ENCODE data around the gene CDH13.

The CDH13 gene

DNA sequence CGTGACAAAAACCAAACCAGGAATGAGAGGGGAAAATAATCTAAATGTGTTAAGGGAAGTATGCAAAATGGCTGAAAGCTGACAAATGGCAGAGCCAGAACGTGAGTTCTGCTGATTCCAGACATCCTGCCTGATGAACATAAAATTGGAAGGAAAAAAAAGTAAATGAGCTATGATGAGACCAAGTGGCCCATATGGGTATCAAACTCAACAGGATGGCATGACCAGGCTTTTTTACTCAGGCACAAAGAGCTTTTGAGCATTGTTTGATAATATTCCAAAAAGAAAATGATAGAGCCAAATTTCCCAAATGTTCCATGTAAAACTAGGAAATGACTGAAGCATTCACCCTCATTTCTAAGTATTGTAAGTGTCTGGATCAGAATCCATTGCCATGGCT is 449.2 kb downstream of the CDH13 start:
- ChIA-PET CTCF (no interaction called here), POLR2A (no interaction called here)
- no peak for TF ChIP-seq BCL6B (tag by site-specific recombination; IDR thresholded peaks at IDR 0.05)
- Histone ChIP-seq H3K36me3 (ENCODE audit: control insufficient read depth in 2 of 2, insufficient read depth in 1 of 2, low read length in 2 of 2) (no peaks in the 10 kb centered on the region), H3K9me3 (ENCODE audit: control insufficient read depth, insufficient read depth, low read depth, low read length) (no peaks in the 10 kb centered on the region), H3K27ac (ENCODE audit: extremely low read depth, low read depth, low read length) (no peak overlapping the region), H3K4me1 (ENCODE audit: control insufficient read depth, insufficient read depth, low read length) (no peaks in the 10 kb centered on the region), H3K4me3 (ENCODE audit: low read depth, low read length) (no peak overlapping the region)

DNA sequence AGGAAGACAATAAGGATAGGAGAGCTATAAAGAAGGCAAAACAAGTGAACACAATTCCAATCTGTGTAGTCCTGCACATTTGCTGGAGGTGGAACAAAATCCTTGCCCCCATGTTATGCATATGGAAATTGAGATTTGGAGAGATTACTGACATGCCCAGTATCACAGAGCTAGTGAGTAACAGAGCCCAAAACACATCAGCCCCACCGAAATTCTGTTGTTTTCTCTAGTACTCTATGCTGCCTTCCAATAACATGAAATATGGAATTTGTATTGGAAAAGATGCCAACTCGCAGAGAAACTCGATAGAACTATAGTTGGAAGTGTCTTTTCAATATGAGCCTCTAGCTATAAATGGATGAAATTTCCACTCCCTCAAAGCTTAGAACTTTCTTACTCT is 456.6 kb downstream of the CDH13 start:
- Histone ChIP-seq H3K36me3 (ENCODE audit: control insufficient read depth in 2 of 2, insufficient read depth in 1 of 2, low read length in 2 of 2) (no peaks in the 10 kb centered on the region), H3K4me1 (ENCODE audit: control insufficient read depth, insufficient read depth, low read length) (no peaks in the 10 kb centered on the region), H3K27ac (ENCODE audit: extremely low read depth, low read depth, low read length) (no peak overlapping the region), H3K9me3 (ENCODE audit: control insufficient read depth, insufficient read depth, low read depth, low read length) (no peaks in the 10 kb centered on the region), H3K4me3 (ENCODE audit: low read depth, low read length) (no peak overlapping the region)
- ChIA-PET POLR2A (no interaction called here), CTCF (interaction anchor here (0.5 to 0.7 kb wide), 3 partner anchors 60 to 740 kb away, joined by 3 to 5 read pairs (median 3); no protein-coding TSS in a partner anchor)
- TF ChIP-seq ZNF548 (tag by site-specific recombination; IDR thresholded peaks at IDR 0.05), result no peak

DNA sequence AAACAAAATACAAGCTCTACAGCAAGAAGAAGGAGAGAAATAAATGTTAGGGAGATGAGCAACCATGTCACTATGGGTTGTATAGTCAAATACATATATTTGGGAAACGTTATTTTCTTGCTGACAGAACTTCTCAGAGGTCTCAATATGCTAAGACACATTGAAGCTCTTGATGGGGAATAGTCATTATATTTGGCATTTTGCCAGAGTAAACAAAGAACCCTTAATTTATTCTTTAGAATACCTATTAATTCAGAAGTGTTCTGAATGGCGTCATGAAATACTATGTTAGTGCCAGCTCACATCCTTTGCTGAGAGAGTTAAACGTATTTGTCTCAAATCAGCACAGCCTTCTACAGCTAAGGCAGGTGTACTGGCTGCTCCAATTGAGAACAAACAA is 458.9 kb downstream of the CDH13 start:
- Histone ChIP-seq H3K4me1 (ENCODE audit: control insufficient read depth, insufficient read depth, low read length) (no peaks in the 10 kb centered on the region), H3K36me3 (ENCODE audit: control insufficient read depth in 2 of 2, insufficient read depth in 1 of 2, low read length in 2 of 2) (no peaks in the 10 kb centered on the region), H3K27ac (ENCODE audit: extremely low read depth, low read depth, low read length) (no peak overlapping the region), H3K4me3 (ENCODE audit: low read depth, low read length) (no peak overlapping the region), H3K9me3 (ENCODE audit: control insufficient read depth, insufficient read depth, low read depth, low read length) (no peaks in the 10 kb centered on the region)
- POLR2A ChIA-PET, result no interaction called here
- TF ChIP-seq ZNF138 (tag by site-specific recombination; IDR thresholded peaks at IDR 0.05; ENCODE audit: borderline replicate concordance), result no peak
- TF ChIP-seq, protein P1, sequence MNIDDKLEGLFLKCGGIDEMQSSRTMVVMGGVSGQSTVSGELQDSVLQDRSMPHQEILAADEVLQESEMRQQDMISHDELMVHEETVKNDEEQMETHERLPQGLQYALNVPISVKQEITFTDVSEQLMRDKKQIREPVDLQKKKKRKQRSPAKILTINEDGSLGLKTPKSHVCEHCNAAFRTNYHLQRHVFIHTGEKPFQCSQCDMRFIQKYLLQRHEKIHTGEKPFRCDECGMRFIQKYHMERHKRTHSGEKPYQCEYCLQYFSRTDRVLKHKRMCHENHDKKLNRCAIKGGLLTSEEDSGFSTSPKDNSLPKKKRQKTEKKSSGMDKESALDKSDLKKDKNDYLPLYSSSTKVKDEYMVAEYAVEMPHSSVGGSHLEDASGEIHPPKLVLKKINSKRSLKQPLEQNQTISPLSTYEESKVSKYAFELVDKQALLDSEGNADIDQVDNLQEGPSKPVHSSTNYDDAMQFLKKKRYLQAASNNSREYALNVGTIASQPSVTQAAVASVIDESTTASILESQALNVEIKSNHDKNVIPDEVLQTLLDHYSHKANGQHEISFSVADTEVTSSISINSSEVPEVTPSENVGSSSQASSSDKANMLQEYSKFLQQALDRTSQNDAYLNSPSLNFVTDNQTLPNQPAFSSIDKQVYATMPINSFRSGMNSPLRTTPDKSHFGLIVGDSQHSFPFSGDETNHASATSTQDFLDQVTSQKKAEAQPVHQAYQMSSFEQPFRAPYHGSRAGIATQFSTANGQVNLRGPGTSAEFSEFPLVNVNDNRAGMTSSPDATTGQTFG (tag by site-specific recombination; IDR thresholded peaks at IDR 0.05; ENCODE audit: borderline replicate concordance), result no peak
- TF ChIP-seq RBAK (tag by site-specific recombination; IDR thresholded peaks at IDR 0.05), result no peak
- TF ChIP-seq ZBTB1 (tag by site-specific recombination; IDR thresholded peaks at IDR 0.05), result no peak
- no peak for TF ChIP-seq ZNF792 (tag by site-specific recombination; IDR thresholded peaks at IDR 0.05)
- no peak for TF ChIP-seq YY1 (tag by site-specific recombination; IDR thresholded peaks at IDR 0.05)
- TF ChIP-seq ZNF791 (tag by site-specific recombination; IDR thresholded peaks at IDR 0.05), result no peak
- no peak for TF ChIP-seq ZNF513 (tag by site-specific recombination; IDR thresholded peaks at IDR 0.05)
- no peak for TF ChIP-seq KLF16 (tag by site-specific recombination; IDR thresholded peaks at IDR 0.05)
- no peak for TF ChIP-seq PBX3 (CRISPR knock-in tag; IDR thresholded peaks at IDR 0.05)
- TF ChIP-seq ZNF510 (tag by site-specific recombination; IDR thresholded peaks at IDR 0.05; ENCODE audit: insufficient replicate concordance), result no peak
- TF ChIP-seq FEZF1 (tag by site-specific recombination; IDR thresholded peaks at IDR 0.05), result no peak
- TF ChIP-seq MEIS1 (CRISPR knock-in tag; IDR thresholded peaks at IDR 0.05; ENCODE audit: borderline replicate concordance), result no peak
- TF ChIP-seq GFI1B (tag by site-specific recombination; IDR thresholded peaks at IDR 0.05), result no peak
- CTCF ChIA-PET, result interaction anchor here (0.6 kb wide), 2 partner anchors 194 to 283 kb away, joined by 3 read pairs; no protein-coding TSS in a partner anchor

Data from HEK293 (cell line).